Esophagus squamous epithelium (tissue), 4 donors: Measurements from ENCODE around the gene LILRB4.

ENCODE experiments used
- CTCF ChIP-seq, 6 experiments: fragments of 450-650 bp in 4 of 6; fragments of 200-600 bp in 2 of 6; sonication (generic) in 2 of 6; IDR thresholded peaks; one replicate each; pipeline ENCODE4 v1.5.1; 2016 to 2019; ENCODE audit warnings: antibody characterized with exemption in 6 of 6, mild to moderate bottlenecking in 4 of 6, moderate library complexity in 4 of 6
- POLR2A ChIP-seq, 4 donors: fragments of 450-650 bp; IDR thresholded peaks; one replicate each; pipeline ENCODE4 v1.6.1; 2017; ENCODE audit warnings: antibody characterized with exemption in 4 of 4, mild to moderate bottlenecking in 4 of 4, moderate library complexity in 3 of 4

GRCh38 chr19:54626757-54627156 lies 36.0 kb upstream of the LILRB4 start:
- TF ChIP-seq POLR2A (IDR thresholded peaks at IDR 0.05) (no peak), CTCF (IDR thresholded peaks at IDR 0.05) (no peak)
